WI38 (cell line): ENCODE measurements around the gene INTS6.

Experiments
- H3K4me3 ChIP-seq: 2 replicates; pipeline ENCODE4 v1.5.1; 2011; ENCODE audit warnings: low read depth, mild to moderate bottlenecking, control low read depth, low read length
- CTCF ChIP-seq: IDR thresholded peaks from 2 replicates; pipeline ENCODE4 v1.5.1; 2012; ENCODE audit warnings: low read depth, mild to moderate bottlenecking, control low read depth, low read length

INTS6 gene

GRCh38 chr13:51343475-51343874, 109.4 kb downstream of the INTS6 start:
- no peak for TF ChIP-seq CTCF
- no peak overlapping the region for H3K4me3 ChIP-seq

- TF ChIP-seq CTCF: no peak
- no peak overlapping the region for H3K4me3 ChIP-seq
Observed at GRCh38 chr13:51342706-51343105, 110.1 kb downstream of the INTS6 start.

GRCh38 chr13:51341791-51342190, 111.0 kb downstream of the INTS6 start:
- TF ChIP-seq CTCF: no peak
- no peak overlapping the region for H3K4me3 ChIP-seq

- no peak overlapping the region for H3K4me3 ChIP-seq
- TF ChIP-seq CTCF: no peak
Observed at GRCh38 chr13:51341232-51341631, 111.6 kb downstream of the INTS6 start.

GRCh38 chr13:51339952-51340732, 112.7 kb downstream of the INTS6 start:
- TF ChIP-seq CTCF: no peak

GRCh38 chr13:51339354-51339753, 113.5 kb downstream of the INTS6 start, which contains the start of gene SERPINE3:
TSS of gene SERPINE3 (plus strand) at chr13:51339691. CDS start at chr13:51341092, 1,401 bp downstream.
- H3K4me3 ChIP-seq: no peak within 1 kb of the TSS
- TF ChIP-seq CTCF: no peak

More at GRCh38 chr13:51339952-51340732, 112.7 kb downstream of the INTS6 start:
- no peak overlapping the region for H3K4me3 ChIP-seq

- H3K4me3 ChIP-seq: no peak overlapping the region
- no peak for TF ChIP-seq CTCF
Observed at GRCh38 chr13:51336746-51337145, 116.1 kb downstream of the INTS6 start.
